H1 (cell line): ENCODE data around the gene TP53RK. TPM values are rescaled to one million over a fixed set of nuclear protein-coding genes. Genes with fewer than 3 reads are reported as not detected.

Source experiments
- CREB1 ChIP-seq: IDR thresholded peaks from 2 replicates; pipeline ENCODE4 v1.6.1; 2012; ENCODE audit warnings: inconsistent platforms
- SIN3A ChIP-seq, 2 experiments: IDR thresholded peaks in 1 of 2; conservative IDR thresholded peaks in 1 of 2; 2 replicates each; pipeline ENCODE4 v1.6.1; 2011 to 2012; ENCODE audit warnings: low read length in 2 of 2, improper control_type of control experiment in 1 of 2, low read depth in 1 of 2, mild to moderate bottlenecking in 1 of 2
- SIRT6 ChIP-seq: IDR thresholded peaks from one replicate; pipeline ENCODE4 v1.7.1; 2012; ENCODE audit warnings: low read length, inconsistent platforms
- TBP ChIP-seq: IDR thresholded peaks from 2 replicates; pipeline ENCODE4 v1.6.1; 2011; ENCODE audit warnings: low read depth, low read length, improper control_type of control experiment
- polyA plus RNA-seq, 7 experiments: library from polyadenylated mRNA; depleted of rRNA in 3 of 7; stranded (reverse) in 5 of 7; unstranded in 2 of 7; fragments of >200 nt in 5 of 7; fragments of 200-250 nt in 2 of 7; gene quantifications; 1 replicate in 5 of 7; 2 replicates in 1 of 7; 4 replicates in 1 of 7; pipeline versions ENCODE4 v1.2.1 to v1.2.3, GENCODE V29; 2011 to 2013; ENCODE audit warnings: missing spikeins in 2 of 7, mixed read lengths in 2 of 7
- total RNA-seq: library from RNA; stranded (reverse); fragmentation: NEBNext Ultra II Directional; extraction: Animal tissue kit (Norgen Biotek cat#: 25700); gene quantifications from 2 replicates; pipeline ENCODE4 v1.2.1, GENCODE V29; 2021
- TF ChIP-seq, protein P1 (sequence below), 3 experiments: IDR thresholded peaks; 1 replicate in 2 of 3; 2 replicates in 1 of 3; pipeline versions ENCODE4 v1.5.1 to v1.6.1; 2011; ENCODE audit warnings: low read length in 3 of 3, mild to moderate bottlenecking in 3 of 3, inconsistent platforms in 2 of 3, low read depth in 1 of 3, moderate library complexity in 1 of 3; ENCODE audit not compliant: insufficient read depth in 1 of 3; ENCODE audit errors: control extremely low read depth in 1 of 3
- TF ChIP-seq, protein P2 (sequence below): IDR thresholded peaks from 2 replicates; pipeline ENCODE4 v1.6.1; 2012; ENCODE audit warnings: inconsistent platforms

Gene TP53RK
- total and polyA plus RNA-seq, 2 of the 8 experiments (the other 6 are each of a cell fraction or from before 2014, with no cell fraction given) = 8.5 to 16.3 TPM

DNA sequence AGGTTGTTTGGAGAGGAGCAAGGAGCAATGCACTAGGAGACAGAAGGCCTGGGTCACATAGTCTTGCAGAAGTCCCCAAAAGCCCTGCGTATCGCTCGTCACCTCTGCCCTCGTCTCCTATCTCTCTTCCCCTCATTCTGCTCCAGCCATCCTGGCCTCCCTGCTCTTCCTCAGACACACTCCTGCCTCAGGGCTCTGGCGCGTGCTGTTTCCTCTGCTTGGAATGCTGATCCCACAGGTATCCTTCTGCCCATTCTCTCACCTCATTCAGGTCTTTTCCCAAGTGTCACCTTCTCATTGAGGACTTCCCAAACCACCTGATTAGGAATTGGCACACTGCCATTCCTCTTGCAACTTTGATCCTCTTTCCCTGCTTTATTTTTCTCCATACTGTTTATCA lies 11.2 kb upstream of the TP53RK start (continued):
- TF ChIP-seq, protein P1, sequence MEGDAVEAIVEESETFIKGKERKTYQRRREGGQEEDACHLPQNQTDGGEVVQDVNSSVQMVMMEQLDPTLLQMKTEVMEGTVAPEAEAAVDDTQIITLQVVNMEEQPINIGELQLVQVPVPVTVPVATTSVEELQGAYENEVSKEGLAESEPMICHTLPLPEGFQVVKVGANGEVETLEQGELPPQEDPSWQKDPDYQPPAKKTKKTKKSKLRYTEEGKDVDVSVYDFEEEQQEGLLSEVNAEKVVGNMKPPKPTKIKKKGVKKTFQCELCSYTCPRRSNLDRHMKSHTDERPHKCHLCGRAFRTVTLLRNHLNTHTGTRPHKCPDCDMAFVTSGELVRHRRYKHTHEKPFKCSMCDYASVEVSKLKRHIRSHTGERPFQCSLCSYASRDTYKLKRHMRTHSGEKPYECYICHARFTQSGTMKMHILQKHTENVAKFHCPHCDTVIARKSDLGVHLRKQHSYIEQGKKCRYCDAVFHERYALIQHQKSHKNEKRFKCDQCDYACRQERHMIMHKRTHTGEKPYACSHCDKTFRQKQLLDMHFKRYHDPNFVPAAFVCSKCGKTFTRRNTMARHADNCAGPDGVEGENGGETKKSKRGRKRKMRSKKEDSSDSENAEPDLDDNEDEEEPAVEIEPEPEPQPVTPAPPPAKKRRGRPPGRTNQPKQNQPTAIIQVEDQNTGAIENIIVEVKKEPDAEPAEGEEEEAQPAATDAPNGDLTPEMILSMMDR (IDR thresholded peaks at IDR 0.05; ENCODE audit: control extremely low read depth in 1 of 3, insufficient read depth in 1 of 3, low read depth in 1 of 3, low read length in 3 of 3) = no peak
- TF ChIP-seq SIN3A (conservative IDR thresholded peaks at IDR 0.05 in 1 of 2, IDR thresholded peaks at IDR 0.05 in 1 of 2; ENCODE audit: low read depth in 1 of 2, low read length in 2 of 2) (no peak), CREB1 (no peak), TBP (no peak), SIRT6 (no peak)
- TF ChIP-seq, protein P2, sequence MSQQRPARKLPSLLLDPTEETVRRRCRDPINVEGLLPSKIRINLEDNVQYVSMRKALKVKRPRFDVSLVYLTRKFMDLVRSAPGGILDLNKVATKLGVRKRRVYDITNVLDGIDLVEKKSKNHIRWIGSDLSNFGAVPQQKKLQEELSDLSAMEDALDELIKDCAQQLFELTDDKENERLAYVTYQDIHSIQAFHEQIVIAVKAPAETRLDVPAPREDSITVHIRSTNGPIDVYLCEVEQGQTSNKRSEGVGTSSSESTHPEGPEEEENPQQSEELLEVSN = no peak
